Stimulated activated naive CD4-positive, alpha-beta T cell (primary cell): Measurements from ENCODE around the gene CCDC33.

ENCODE experiments used
- DNase-seq, 6 experiments: peaks; one replicate each; lab custom pipeline; 2025; lab: John Stamatoyannopoulos, UW

CCDC33 gene

DNA sequence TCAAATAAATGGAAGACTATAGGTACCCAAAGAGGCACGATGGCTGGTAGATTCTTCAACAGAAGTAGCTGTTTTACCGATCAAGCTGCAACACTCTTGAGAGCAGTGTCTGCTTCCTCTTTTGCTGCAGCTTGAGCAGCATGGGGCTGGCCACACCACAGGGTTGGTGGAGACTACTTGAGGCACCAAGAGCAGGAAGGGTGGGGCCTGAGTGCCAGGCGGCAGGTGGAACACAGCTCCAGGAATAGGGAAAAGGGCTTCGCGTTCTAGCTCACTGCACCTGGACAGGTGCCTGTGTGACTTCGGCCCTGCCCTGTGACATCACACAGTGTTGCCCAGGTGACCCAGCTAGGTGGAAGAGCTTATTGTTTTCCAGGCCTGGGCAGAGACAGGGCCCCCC is at the start of gene CCDC33:
Gene CCDC33 (plus strand): TSS at position 365 of the 400 bp plus-strand sequence. CDS start 394 bp downstream, outside the sequence.
- DNase-seq, result no peak

DNA sequence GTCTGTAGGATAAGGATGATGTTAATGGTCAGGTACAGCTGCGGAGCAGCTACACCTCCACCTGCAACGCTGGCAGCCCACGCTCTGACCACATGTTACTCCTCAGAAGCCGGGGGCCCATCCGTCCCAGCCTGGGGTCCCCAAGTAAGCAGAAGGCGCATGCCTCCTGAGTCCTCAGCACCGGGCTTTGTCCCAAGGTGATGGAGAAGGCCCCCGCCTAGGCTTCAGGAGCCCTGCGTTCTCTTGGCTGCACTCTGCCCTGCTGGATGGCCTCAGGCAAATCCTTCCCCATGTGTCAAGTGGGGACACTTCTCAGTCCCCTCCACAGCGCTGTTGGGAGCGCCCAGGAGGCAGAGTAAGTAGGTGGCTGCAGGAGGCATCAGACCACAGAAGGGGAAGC is 47.9 kb upstream of the CCDC33 start:
- DNase-seq, result no peak

DNA sequence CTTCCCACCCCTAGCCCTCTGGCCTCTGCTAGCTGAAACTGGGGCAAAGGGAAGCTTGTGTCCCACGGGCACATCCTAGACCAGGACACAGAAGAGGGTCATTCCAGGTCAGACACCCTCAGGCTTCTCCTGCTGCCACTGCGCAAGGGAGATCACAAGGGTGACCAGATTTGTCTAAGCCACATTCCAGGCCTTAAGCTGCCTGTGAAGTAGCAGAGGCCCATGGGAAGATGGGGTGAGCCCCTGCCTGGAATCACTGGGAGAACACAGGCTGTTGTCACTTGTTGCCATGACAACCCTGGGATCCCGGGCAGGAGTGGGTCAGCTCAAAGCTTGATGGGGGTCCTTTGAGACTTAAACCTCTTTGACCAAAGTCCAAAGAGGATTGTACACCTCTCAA is 44.3 kb upstream of the CCDC33 start:
- no peak for DNase-seq

DNA sequence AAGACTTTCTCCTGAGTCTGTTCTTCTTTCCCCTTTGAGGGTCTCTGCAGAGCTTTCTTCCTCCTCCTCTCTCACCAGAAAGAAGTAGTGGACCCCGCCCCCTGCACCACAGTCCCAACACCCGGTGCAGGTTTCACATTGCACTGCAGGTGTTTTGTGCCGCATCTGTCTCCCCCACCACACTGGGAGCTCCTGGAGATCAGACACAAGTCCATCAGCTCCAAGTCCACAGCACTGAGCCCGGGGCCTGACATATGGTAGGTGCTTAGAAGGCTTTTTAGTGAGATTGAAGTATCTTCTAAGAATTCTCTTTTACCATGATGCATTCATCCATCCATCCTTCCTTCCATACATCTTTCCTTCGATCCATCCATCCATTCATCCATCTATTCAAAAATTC is 43.4 kb upstream of the CCDC33 start:
- no peak for DNase-seq

DNA sequence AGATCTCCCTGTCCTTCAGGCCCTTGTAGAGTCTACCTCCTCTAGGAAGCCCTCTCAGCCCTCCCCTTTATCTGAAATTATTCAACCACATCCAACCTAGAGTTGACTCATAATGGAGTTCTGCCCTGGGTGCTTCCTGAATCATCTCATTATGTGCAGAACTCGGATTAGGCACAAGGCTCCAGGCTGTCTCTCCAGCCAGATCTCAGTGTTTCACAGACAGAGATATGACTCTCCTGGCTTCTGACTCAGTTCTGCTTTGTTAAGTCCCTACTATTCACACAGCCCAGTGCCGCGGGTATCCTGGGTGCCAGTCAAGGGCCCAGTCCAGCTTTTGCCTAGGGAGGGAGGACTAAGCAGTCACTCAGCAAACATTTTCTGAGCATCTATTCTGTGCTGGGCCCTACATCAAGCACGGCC is 42.8 kb upstream of the CCDC33 start:
- no peak for DNase-seq

DNA sequence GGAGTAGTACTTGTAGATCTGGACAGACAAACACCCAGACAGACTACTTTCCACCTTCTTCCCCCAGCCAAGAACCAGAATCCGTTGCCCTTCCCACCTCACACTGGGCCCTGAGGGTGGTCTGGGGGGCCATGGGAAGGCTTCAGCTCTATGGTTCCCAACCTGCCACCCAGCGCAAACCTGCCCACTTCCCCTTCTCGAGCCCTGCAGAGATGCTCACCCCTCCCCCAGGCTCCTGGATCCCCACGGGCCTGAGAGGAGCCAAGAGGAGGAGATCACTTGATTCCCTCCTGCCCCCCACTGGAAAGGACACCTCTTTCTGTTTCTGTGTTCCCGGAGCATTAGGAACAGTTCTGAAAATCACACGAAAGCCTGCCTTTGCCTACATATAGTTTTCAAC is 42.2 kb upstream of the CCDC33 start:
- no peak for DNase-seq

DNA sequence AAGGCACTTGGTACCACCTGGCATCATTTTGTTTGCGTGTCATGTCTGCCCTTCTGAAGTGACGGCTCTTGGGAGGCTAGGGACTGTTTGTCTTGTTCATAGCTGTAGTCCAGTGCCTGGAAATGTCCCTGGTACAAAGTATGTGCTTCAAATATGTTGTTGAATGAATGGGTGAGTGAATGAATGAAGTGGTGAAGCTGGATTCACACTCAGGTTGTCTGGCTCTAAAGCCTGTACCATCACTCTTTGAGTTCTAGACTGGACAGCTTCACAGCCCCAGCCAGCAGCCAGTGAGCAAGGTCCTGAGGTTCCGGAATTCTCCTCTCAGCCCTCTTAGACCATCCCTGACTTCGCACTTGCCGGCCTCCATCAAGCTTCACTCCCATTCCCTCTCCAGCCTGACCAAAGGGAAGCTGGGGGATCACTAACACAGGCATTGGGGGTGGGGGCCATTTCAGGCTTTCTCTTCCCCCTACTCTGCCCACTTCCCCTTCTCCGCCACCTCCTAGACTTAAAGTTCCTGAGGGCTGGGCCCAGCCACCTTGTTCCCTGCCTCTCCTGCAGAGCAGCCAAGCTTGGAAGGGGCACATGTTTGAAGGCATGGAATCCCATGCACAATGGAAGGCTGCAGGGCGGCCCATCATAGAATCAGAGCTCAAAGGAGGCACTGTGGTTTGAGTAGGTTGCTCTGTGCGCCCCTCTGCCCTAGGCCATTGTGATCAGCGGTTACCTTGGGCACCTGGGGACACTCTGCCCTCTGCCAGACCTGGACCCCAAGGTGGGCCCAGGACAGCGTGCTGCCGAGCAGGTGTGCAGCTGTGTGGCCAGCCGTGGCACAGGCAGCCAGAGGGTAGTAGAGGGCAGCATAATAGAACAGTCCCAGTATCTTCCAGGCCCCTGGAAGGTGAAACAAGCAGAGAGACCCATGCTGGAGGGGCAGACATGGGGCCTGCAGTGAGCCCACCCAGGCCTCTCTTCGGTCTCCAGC is 41.3 kb upstream of the CCDC33 start:
- no peak for DNase-seq

DNA sequence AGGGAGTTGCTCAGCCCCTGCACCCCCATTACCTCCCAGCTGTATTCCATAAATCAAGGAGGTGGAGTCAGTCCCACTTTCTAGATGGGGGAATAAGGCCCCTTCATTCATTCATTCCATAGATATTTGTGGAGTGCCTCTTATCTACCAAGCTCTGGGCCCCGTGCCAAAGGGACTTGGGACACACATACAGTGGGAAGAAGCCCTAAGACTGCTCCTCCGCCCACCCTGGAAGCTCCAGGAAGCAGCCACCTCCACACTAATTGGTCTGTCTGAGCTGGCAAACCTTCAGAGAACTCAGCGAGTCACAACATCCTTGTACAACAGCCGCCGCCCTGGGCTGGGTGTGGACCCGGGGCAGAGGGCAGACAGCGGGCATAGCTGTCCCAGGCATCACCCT is 40.0 kb upstream of the CCDC33 start:
- no peak for DNase-seq

DNA sequence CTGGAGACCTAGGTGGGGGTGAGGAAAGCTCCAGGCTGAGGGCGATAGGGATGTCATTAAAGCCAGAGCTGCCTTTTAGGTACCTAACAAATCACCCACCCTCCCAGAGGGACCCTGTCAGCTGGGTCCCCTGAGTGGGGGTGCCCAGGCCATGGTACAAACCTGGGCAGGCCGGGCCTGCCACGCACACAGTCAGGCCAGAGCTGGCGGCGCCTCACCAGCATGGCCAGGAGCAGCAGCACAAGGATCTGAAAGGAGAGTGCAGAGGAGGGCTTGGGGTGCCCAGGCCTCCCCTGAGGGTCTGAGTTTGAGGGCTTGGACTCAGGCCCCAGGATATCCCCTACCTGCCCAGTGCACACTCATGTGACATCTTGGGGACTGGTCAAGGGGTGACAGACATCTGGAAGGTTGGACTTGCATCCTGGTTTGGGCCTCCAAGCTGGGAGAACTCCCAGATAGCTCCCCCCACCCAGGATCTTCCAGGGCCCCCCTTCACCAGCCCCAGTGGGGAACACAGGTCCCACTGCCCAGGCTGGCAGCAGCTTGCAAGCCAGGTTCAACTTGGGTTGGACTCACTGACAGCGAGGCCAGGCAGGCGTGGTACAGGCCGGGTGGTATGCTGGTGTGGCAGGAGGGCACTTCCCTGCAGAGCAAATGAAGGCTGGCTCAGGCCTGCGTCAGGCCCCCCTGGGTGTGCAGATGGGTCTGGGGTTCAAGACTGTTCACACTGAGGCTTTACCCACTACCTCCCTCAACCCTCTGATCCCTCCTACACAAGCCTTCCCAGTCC is 38.8 kb upstream of the CCDC33 start:
- no peak for DNase-seq

DNA sequence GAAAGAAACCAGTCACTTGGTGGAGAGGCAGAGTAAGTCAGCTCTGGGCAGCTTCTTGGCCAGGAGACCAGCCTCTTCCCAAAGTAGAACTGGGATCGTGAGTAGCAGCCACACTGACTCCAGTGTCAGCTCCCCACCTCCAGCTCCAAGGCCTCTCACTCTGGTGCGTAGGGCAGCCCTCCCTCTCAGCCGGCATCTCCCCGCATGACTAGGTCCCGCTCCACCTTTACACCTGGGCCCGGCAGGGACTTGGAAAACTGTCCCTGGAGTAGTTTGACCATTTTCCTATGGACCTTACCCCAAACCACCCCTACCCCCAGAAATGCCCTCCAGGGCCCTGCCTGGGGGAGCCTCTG is 36.9 kb upstream of the CCDC33 start:
- DNase-seq, result no peak

DNA sequence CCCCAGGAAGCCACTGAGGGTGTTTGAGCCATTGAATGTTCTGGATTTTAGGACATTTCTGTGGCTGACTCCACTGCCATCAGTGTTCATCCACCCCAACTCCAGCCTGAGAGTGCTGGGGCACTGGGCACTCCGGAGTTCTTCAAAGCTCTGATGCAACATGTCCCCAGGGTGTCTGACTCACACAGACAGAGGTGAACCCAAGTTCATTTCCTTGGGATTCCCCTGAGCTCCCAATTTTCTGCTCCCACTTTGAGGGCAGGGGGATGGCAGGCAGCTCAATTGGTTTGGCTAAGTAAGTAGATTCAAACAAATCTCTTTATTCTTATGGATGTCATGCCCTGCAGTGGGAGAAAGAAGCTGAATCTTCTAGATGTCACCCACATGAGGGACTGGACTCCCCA is 35.7 kb upstream of the CCDC33 start:
- no peak for DNase-seq

DNA sequence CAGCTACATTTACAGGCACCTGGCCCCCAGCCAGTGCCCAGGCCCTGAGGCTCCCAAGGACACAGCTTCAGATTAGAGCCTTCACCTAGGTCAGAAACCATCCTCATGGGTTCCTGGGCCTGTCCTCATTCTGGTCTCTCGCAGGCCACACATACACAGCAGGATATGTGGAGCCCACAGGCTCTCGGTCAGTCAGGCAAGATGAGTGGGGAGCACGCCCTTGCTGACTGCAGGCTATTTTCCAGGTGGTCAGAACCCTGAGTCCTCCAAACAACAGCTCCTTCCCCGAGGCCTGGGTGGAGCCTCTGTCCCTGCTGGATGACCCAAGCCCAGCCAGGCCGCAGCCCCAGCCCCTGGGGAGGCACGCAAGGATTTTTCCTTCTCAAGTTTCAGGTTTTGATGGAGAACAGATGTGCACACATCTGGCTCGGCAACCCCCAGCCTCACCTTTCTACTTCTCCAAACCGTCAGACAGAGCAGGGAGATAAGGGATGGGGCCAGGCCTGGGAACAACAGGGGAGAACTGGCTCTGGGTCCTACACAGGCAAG is 35.2 kb upstream of the CCDC33 start:
- DNase-seq, result no peak

DNA sequence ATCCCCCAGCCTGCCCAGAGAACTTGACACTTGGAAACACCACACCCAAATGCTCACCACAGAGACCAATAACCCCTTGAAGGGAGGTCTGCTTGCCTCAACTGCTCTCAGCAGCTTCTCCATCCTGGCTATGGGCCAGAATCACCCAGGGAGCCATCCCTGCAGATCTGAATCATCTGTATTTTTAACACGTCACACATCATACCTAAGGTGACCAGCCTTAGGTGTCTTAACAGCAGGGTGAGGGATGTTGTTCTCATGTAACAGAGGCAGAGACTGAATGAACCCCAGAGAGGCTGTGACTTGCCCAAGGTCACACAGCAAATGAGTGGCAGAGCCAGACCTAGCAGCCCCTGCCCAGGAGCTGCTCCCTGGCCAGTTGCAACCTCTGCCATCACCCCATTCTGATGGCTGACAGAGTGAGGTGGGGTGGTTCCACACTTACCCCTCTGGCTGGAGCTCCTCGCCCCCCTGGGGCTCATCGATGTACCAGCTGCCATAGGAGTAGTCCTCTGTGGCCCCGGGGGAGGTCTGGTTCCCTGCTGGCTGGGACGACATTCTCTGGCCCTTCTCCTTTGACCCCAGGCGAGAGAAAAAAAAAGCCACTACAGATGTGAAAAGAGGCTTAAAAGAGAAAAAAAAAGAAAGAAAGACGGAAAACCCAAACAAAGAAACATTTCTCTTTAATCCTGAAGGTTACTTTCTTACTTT is 34.3 kb upstream of the CCDC33 start:
- no peak for DNase-seq

DNA sequence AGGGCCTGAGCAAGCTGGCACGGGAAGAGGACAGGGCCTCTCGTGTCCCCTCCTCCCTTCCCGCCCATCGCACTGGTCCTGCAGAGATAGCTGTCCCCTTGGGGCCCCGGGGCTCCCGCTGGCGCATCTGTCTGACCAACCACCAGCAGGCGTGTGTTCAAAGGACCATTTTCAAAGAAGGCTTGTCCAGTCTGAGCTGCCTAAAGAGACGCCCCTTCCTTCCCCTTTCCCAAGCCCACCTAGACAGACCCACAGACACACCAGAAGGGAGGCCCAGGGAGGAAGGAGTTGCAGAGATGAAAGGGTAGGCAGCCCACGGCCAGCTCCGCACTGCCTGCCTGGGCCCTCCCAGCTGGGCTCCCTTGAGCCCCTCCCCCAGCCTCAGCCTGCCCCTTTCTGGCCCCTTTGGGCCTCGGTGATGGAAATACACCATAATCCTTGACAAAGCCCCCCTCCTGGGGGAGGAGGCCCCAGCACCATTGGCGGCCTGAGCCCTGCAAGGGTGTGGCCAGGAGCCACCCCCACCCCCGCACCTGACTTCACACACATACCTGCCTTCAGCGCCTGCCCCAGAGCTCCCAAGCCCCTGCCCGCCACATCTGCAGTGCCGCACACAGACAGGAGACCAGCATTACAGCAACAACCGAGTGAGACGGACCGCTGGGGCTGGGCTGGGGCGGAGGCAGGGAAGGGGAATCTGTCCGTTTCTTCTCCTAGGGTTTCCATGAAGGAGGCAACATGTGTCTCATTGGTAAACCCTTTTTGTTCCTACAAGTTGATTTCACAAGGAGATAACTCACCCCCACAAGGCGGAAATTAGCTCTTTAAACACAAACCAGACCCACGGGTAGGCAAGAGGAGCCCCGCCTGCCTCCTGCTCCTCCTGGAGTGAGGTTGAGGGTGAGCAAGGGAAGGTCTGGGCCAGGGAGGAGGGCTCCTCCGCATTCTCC is 33.4 kb upstream of the CCDC33 start, which contains the start of gene STRA6:
Gene STRA6 (minus strand): TSS at position 336 of the 950 bp plus-strand sequence. CDS start 520 bp downstream, outside the sequence.
- DNase-seq, result no peak

DNA sequence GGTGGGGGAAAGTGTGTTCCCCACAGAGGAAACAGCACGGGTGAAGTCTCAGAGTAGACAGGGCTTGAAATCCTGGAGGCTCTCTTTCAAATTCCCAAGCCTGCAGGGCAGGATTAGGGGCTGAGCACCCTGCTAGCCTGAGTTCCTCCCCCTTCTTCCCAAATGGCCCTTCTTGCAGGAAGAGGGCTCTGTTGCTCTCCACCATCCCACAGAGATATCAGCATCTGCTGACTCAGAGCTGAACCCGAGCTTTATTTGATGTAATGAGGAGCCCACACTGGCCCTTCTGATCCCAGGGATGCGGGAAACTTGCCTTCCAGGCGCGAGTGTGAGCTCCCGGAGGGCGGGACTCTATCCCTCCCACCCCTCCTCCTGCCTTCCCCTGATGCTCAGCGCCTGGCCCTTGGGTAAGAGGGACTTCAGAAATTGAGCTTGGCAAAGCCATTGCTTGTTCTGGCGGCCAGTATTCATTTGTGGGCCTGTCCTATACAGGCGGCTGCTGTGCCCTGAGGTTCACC is 32.2 kb upstream of the CCDC33 start:
- no peak for DNase-seq

DNA sequence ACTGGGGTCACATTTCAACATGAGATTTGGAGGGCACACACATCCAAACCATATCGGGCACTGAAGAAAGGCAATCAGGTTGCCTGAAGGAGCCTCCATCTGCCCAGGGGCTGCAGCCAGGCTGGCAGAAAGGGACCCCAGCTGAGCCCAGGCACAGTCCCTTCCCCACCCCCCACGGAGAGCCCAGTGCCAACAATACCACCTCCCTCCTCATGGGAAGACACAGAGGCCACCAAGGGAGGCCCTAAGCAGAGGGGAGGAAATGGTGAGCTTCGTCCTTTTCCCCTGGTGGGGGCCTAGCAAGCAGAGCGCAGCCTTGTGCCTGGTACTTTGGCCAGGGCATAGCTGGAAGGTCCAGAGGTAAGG is 30.6 kb upstream of the CCDC33 start:
- no peak for DNase-seq

DNA sequence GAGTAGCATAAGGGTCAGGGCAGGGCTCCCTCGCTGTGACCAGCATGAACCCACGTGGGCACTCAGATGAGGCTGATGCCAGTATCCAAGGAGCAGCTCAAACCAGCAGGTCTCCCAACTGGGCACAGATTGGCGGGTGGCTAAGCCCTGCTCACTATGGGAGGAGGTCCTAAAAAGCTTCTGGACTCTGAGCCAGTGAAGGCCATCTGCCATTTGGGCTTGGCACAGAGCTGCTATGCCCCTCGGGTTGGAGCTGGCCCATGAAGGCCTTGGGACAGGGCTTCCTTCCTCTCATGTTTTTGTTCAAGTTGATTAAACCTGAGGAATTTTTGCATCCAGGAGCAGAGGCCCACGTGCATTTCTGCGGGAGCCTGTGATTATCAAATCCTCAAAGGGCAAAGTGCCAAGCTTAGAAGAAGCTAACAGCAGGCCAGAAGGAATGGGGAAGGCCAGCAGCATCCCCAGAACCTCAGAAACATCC is 29.3 kb upstream of the CCDC33 start:
- no peak for DNase-seq

DNA sequence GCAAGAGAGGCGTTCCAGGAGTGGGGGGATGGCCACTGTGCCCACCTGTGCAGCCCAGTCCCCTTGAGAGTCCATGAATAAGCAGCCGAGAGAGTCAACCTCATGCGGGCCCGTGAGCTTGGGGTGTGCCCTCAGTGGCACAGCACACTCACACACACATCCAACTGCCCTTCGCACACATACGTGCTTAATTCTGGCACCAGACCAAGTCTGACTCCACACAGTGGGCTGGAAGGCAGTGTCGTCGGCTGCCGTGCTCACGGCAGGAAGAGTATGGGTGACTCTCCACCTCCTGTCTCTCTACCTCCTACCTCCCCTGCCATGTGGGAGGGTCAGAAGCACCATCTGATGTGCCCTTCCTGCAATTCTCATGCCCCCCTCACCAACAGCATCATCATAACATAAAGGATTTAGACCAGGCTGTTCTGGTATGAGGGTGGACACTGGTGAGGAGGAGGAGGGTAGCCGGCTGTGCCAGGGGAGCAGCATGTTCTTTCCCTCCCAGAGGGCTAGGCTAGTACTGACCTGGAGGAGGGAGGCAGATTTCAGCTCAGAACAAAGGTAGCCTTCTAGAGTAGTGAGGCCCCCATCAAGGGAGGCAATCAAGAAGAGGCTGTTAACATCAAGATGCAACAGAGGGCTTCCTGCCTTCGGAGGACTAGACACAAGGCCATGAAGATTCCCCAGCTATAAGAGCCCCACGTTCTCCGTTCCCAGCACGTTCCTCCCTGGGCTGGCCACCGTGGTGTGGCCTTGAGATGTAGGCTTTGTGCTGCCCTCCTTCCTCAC is 28.3 kb upstream of the CCDC33 start:
- DNase-seq, result no peak

DNA sequence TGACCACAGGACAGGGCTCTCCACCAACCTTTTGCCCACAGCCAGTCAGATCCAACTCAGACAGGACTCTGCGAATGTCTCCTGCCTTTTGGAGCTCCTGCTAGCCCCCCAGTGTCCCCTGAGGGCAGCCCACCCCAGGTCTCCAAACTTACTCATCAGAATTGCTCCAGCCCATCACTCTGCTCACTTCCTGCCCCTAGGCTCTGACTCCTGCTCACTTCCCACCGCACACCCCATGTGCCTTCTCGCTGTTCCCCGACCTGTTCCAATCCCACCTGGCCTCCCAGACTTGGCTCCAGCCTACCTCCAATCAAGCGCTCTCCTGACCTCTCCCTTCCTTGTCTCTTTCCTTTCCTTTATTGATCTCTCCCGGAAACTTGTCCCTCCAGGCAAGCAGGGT is 27.6 kb upstream of the CCDC33 start:
- no peak for DNase-seq
